Ovary (tissue), 9 donors: ENCODE data around the gene ABHD16A. TPM values are rescaled to one million over a fixed set of nuclear protein-coding genes. Genes with fewer than 3 reads are reported as not detected.

Experiments
- DNase-seq, 5 donors: peaks; one replicate each; pipeline ENCODE4 v3.0.0-alpha.2; 2019 to 2020
- H3K27ac ChIP-seq, 2 donors: fragments of 200-600 bp; one replicate each; pipeline versions ENCODE4 v1.5.1 to v1.8.0; 2019 to 2022
- H3K27me3 ChIP-seq: fragments of 200-600 bp; one replicate; pipeline ENCODE4 v1.8.0; 2022
- H3K36me3 ChIP-seq: fragments of 200-600 bp; sonication (generic); one replicate; pipeline ENCODE4 v1.5.1; 2019
- H3K4me1 ChIP-seq: one replicate; pipeline ENCODE4 v1.8.1; 2013; ENCODE audit warnings: mild to moderate bottlenecking, moderate library complexity; ENCODE audit not compliant: insufficient read depth
- H3K4me3 ChIP-seq: fragments of 200-600 bp; sonication (generic); one replicate; pipeline ENCODE4 v1.5.1; 2017
- H3K9me3 ChIP-seq, 2 donors: fragments of 200-600 bp in 1 of 2; sonication (generic) in 1 of 2; one replicate each; pipeline versions ENCODE4 v1.5.1 to v1.8.1; 2013 to 2019; ENCODE audit warnings: mild to moderate bottlenecking in 1 of 2, moderate library complexity in 1 of 2
- CTCF ChIP-seq, 3 donors: fragments of 450-650 bp in 2 of 3; fragments of 200-600 bp in 1 of 3; IDR thresholded peaks; one replicate each; pipeline versions ENCODE4 v1.5.1 to v1.8.0; 2016 to 2022; ENCODE audit warnings: antibody characterized with exemption in 3 of 3, mild to moderate bottlenecking in 1 of 3
- EP300 ChIP-seq: sonication (generic); formaldehyde crosslinking; IDR thresholded peaks from one replicate; pipeline ENCODE4 v1.6.1; 2017; ENCODE audit warnings: antibody characterized with exemption
- POLR2A ChIP-seq: fragments of 450-650 bp; IDR thresholded peaks from one replicate; pipeline ENCODE4 v1.6.1; 2017; ENCODE audit warnings: antibody characterized with exemption, mild to moderate bottlenecking, moderate library complexity
- WGBS, 3 donors: extraction: QIAGEN DNeasy Blood & Tissue Kit in 1 of 3; methylation state at CpG; one replicate each; pipeline versions ENCODE4 v1.1.5 to v1.1.7; 2013 to 2017; 5-methylcytosine and 5-hydroxymethylcytosine counted together
- intact Hi-C, 4 donors: fragments of 100-400 bp; cut with DNase I; formaldehyde crosslinking; loops; one replicate each; pipeline versions ENCODE4 v1.11.0 to v1.15.1; 2022 to 2023
- polyA plus RNA-seq, 2 donors: library from polyadenylated mRNA; stranded (reverse); fragments of 200-250 nt in 1 of 2; fragments of 350-450 nt in 1 of 2; fragmentation: Illumina TruSeq in 1 of 2; extraction: RNeasy Lipid Tissue Mini Kit (QIAGEN cat#74804) in 1 of 2; gene quantifications; one replicate each; pipeline ENCODE4 v1.2.3, GENCODE V29; 2013 to 2014
- total RNA-seq, 7 donors: library from RNA; depleted of rRNA in 2 of 7; stranded (reverse); fragments of >200 nt in 2 of 7; fragmentation: NEBNext Ultra II Directional in 3 of 7; extraction: Animal tissue kit (Norgen Biotek cat#: 25700) in 3 of 7; gene quantifications; one replicate each; pipeline versions ENCODE4 v1.1.0 to v1.2.4, GENCODE V29; 2016 to 2023
- donor health status: DM: no; HTN: no; CAD: no; lungs with moderate emphysema.
- donor health status: DM: no; HTN: no; CAD: no.
- donor health status: Bipolar disorder and iron deficiency.
- donor health status: DM: yes; HTN: yes; CAD: no.
- donor health status: DM: no; HTN: no; CAD: no.
- donor health status: DM: yes; HTN: yes; CAD: no.

ABHD16A gene
- total and polyA plus RNA-seq, 9 donors: 25.4 to 60.4 (median 36.7) TPM

GRCh38 chr6:31736768-31737314, 33.7 kb upstream of the ABHD16A start:
- WGBS, 3 donors: 38 to 41% (median 40%) methylated on average over 10 of the region's 10 CpGs
- Histone ChIP-seq H3K4me3 (peak overlapping the region; percentile 63), H3K27me3 (no peaks in the 10 kb centered on the region), H3K27ac (peak overlapping the region; percentile 83 to 90), H3K36me3 (no peaks in the 10 kb centered on the region), H3K4me1 (peaks cover 12% of the 10 kb centered on the region), H3K9me3 (no peaks in the 10 kb centered on the region)
- intact Hi-C loops: loop anchor here in 3 of 4 donors (5.0 to 10.0 kb wide), 3 partner anchors 58 to 98 kb away; partner anchors contain the start of gene VARS1 (in 1 of the 3)
- no peak for DNase-seq
- TF ChIP-seq CTCF (IDR thresholded peaks at IDR 0.05) (no peak), EP300 (no peak), POLR2A (no peak)

- no peaks in the 10 kb centered on the region for H3K36me3 ChIP-seq
- TF ChIP-seq EP300: no peak
- peak; percentile 97 for TF ChIP-seq POLR2A
- no peak for TF ChIP-seq CTCF (IDR thresholded peaks at IDR 0.05)
- H3K27me3 ChIP-seq: no peaks in the 10 kb centered on the region
- no peaks in the 10 kb centered on the region for H3K9me3 ChIP-seq
- DNase-seq: peak; percentile 87 to 93 (median 89)
- peak within 1 kb of the TSS; percentile 63 for H3K4me3 ChIP-seq
- H3K27ac ChIP-seq: peak within 1 kb of the TSS; percentile 83 to 90
- intact Hi-C loops: loop anchor here in 3 of 4 donors (5.0 to 10.0 kb wide), 3 partner anchors 59 to 99 kb away; partner anchors contain the start of gene VARS1 (in 1 of the 3)
- WGBS, 3 donors: 0 to 1% (median 1%) methylated on average over 24 of the region's 24 CpGs
- H3K4me1 ChIP-seq: peaks cover 12% of the 10 kb centered on the region
Observed at GRCh38 chr6:31736021-31736767, 33.1 kb upstream of the ABHD16A start, which contains the start of gene CLIC1. Gene CLIC1, minus strand, starts transcription at chr6:31736530. Its CDS starts 230 bp downstream, at chr6:31736300.

- Histone ChIP-seq H3K4me1 (peaks cover 12% of the 10 kb centered on the region), H3K4me3 (peak overlapping the region; percentile 63), H3K27ac (peak overlapping the region; percentile 83 to 90), H3K9me3 (no peaks in the 10 kb centered on the region), H3K27me3 (no peaks in the 10 kb centered on the region), H3K36me3 (no peaks in the 10 kb centered on the region)
- WGBS, 3 donors: 0 to 1% (median 0%) methylated on average over 18 of the region's 18 CpGs
- DNase-seq: peak; percentile 42 to 57 (median 56)
- intact Hi-C loops: loop anchor here in 3 of 4 donors (5.0 to 10.0 kb wide), 3 partner anchors 60 to 100 kb away; partner anchors contain the start of gene VARS1 (in 1 of the 3)
- TF ChIP-seq POLR2A: peak; percentile 38
- TF ChIP-seq CTCF (IDR thresholded peaks at IDR 0.05): no peak
Observed at GRCh38 chr6:31734821-31735406, 31.8 kb upstream of the ABHD16A start.

- Histone ChIP-seq H3K27me3 (no peaks in the 10 kb centered on the region), H3K9me3 (no peaks in the 10 kb centered on the region), H3K4me1 (peaks cover 12% of the 10 kb centered on the region), H3K4me3 (peak overlapping the region; percentile 63), H3K27ac (peak overlapping the region; percentile 83 to 90), H3K36me3 (no peaks in the 10 kb centered on the region)
- WGBS, 3 donors: 20 to 32% (median 30%) methylated on average over 2 of the region's 2 CpGs
- no peak for TF ChIP-seq CTCF (IDR thresholded peaks at IDR 0.05)
- TF ChIP-seq POLR2A: no peak
- no peak for TF ChIP-seq EP300
- no peak for DNase-seq
- intact Hi-C loops: loop anchor here in 2 of 4 donors (10.0 kb wide), 2 partner anchors 60 to 100 kb away; partner anchors contain the start of gene VARS1 (in 1 of the 2)
Observed at GRCh38 chr6:31734247-31734820, 31.2 kb upstream of the ABHD16A start.
